K562 (cell line): ENCODE results near the gene RIT2. TPM values are rescaled to one million over a fixed set of nuclear protein-coding genes. Genes with fewer than 3 reads are reported as not detected.
"Not testable (repeated sequence)": the region's sequence is repeated elsewhere in the genome, so short reads cannot be mapped to it uniquely, and the experiment has no call there.

Experiments
- ATAC-seq: fragments of 200-7000 bp; cut with Tn5 transposase; 3 replicates; pipeline ENCODE4 v1.9.1; 2020; ENCODE audit warnings: moderate library complexity
- BruUV-seq: library from RNA; stranded (reverse); fragments of 400-500 nt; replicated peaks from 2 replicates; lab custom pipeline; 2021; lab: Mats Ljungman, UMichigan
- CTCF ChIA-PET: fragments of 300-600 bp; formaldehyde crosslinking; extraction: SDS; loops from one replicate; lab custom pipeline; 2021; ENCODE audit warnings: low intra/inter-chr PET ratio; lab: Yijun Ruan, JAX
- POLR2A ChIA-PET: fragments of 300-600, 350-650 bp; sonication (Branson Sonifier 250); formaldehyde crosslinking; extraction: SDS; loops from one replicate; lab custom pipeline; 2021; ENCODE audit warnings: antibody characterized with exemption, inconsistent platforms; lab: Yijun Ruan, JAX
- DNase-seq, 4 experiments: peaks; one replicate each; pipeline versions ENCODE4 v3.0.0 to v3.0.0-alpha.2; 2011 to 2018; ENCODE audit warnings: low spot score in 3 of 4, mixed read lengths in 3 of 4; ENCODE audit errors: extremely low read depth in 1 of 4
- FAIRE-seq: peaks from 2 replicates; lab custom pipeline; 2011; peaks lifted over from hg19 to GRCh38; lab: Jason Lieb, UNC
- H2AFZ ChIP-seq: 2 replicates; pipeline ENCODE4 v1.6.0; 2011; ENCODE audit warnings: low read depth, low read length, control low read depth, inconsistent platforms
- H3K27ac ChIP-seq: fragments of 200-600 bp; 3 replicates; pipeline ENCODE4 v1.8.0; 2011; ENCODE audit warnings: low read depth, mild to moderate bottlenecking, control low read depth, inconsistent platforms, low read length, moderate library complexity, mixed read lengths; ENCODE audit errors: extremely low read depth
- H3K27me3 ChIP-seq, 2 experiments: fragments of 300-600 bp in 1 of 2; 2 replicates in 1 of 2; 3 replicates in 1 of 2; pipeline versions ENCODE4 v1.6.0 to v1.8.0; 2011; ENCODE audit warnings: inconsistent platforms in 2 of 2, low read length in 2 of 2, mild to moderate bottlenecking in 1 of 2, mixed read lengths in 1 of 2, moderate library complexity in 1 of 2; ENCODE audit not compliant: control insufficient read depth in 2 of 2, insufficient read depth in 2 of 2
- H3K36me3 ChIP-seq: fragments of 300-600 bp; 3 replicates; pipeline ENCODE4 v1.8.0; 2011; ENCODE audit warnings: mild to moderate bottlenecking, low read length, inconsistent platforms; ENCODE audit not compliant: control insufficient read depth, insufficient read depth
- H3K4me1 ChIP-seq, 2 experiments: fragments of 200-600 bp in 1 of 2; replicated peaks in 1 of 2; 2 replicates in 1 of 2; 3 replicates in 1 of 2; pipeline versions ENCODE4 v1.5.1 to v1.8.0; 2011; ENCODE audit warnings: inconsistent platforms in 2 of 2, low read length in 2 of 2, mild to moderate bottlenecking in 1 of 2, mixed read lengths in 1 of 2, moderate library complexity in 1 of 2; ENCODE audit not compliant: control insufficient read depth in 2 of 2, insufficient read depth in 2 of 2
- H3K4me2 ChIP-seq: 2 replicates; pipeline ENCODE4 v1.6.1; 2011; ENCODE audit warnings: low read length, control low read depth, inconsistent platforms, mixed read lengths; ENCODE audit not compliant: insufficient read depth
- H3K4me3 ChIP-seq: fragments of 200-600 bp; sonication (generic), shearing (Covaris generic); 2 replicates; pipeline ENCODE4 v1.5.1; 2016; ENCODE audit warnings: control low read depth, inconsistent platforms
- H3K79me2 ChIP-seq: fragments of 200-600 bp; 3 replicates; pipeline ENCODE4 v1.8.0; 2011; ENCODE audit warnings: low read length, inconsistent platforms; ENCODE audit not compliant: control insufficient read depth, insufficient read depth
- H3K9ac ChIP-seq, 2 experiments: 2 replicates each; pipeline versions ENCODE4 v1.6.0 to v1.6.1; 2011; ENCODE audit warnings: low read depth in 2 of 2, low read length in 2 of 2, control low read depth in 1 of 2, inconsistent platforms in 1 of 2, mild to moderate bottlenecking in 1 of 2, mixed read lengths in 1 of 2; ENCODE audit not compliant: insufficient read depth in 1 of 2
- H3K9me1 ChIP-seq: one replicate; pipeline ENCODE4 v1.6.0; 2011; ENCODE audit warnings: inconsistent platforms, mild to moderate bottlenecking, low read length, moderate library complexity; ENCODE audit not compliant: control insufficient read depth, insufficient read depth
- H3K9me3 ChIP-seq: replicated peaks from 2 replicates; pipeline ENCODE4 v1.5.1; 2011; ENCODE audit warnings: low read depth, low read length, inconsistent platforms; ENCODE audit not compliant: control insufficient read depth, insufficient read depth
- H4K20me1 ChIP-seq: replicated peaks from 2 replicates; pipeline ENCODE4 v1.6.1; 2011; ENCODE audit warnings: low read length, inconsistent platforms, mixed read lengths; ENCODE audit not compliant: control insufficient read depth, insufficient read depth
- FOXJ2 ChIP-seq: fragments of 200-800 bp; sonication (Bioruptor generic); IDR thresholded peaks from 2 replicates; pipeline ENCODE4 v1.6.1; 2016; ENCODE audit warnings: missing genetic modification characterization, missing compliant biosample characterization
- GATA2 ChIP-seq: sonication (generic); formaldehyde crosslinking; IDR thresholded peaks from 2 replicates; pipeline ENCODE4 v1.4.0; 2020; ENCODE audit warnings: mild to moderate bottlenecking, missing genetic modification reagents
- NFIC ChIP-seq: fragments of 450-650 bp; IDR thresholded peaks from 2 replicates; pipeline ENCODE4 v1.6.1; 2017; ENCODE audit warnings: mild to moderate bottlenecking, inconsistent platforms
- TAF15 ChIP-seq: fragments of 200-400 bp; formaldehyde crosslinking; IDR thresholded peaks from 2 replicates; pipeline ENCODE4 v1.6.1; 2017; ENCODE audit warnings: mild to moderate bottlenecking, low read depth, low read length, moderate library complexity
- ZSCAN32 ChIP-seq: fragments of 450-650 bp; formaldehyde crosslinking; IDR thresholded peaks from 2 replicates; pipeline ENCODE4 v1.4.0; 2020; ENCODE audit warnings: mild to moderate bottlenecking, moderate library complexity
- WGBS: fragments of 100-300 bp; shearing (Covaris generic); methylation state at CpG from one replicate; pipeline ENCODE4 v1.1.6; 2016; ENCODE audit warnings: low coverage, mixed read lengths; ENCODE audit not compliant: insufficient coverage; ENCODE audit errors: missing lambda C conversion rate; 5-methylcytosine and 5-hydroxymethylcytosine counted together
- in situ Hi-C: fragments of 300-500 bp; cut with MboI; formaldehyde crosslinking; loops from 4 replicates; pipeline ENCODE4 v1.15.0; 2018; ENCODE audit warnings: inconsistent platforms, mixed read lengths
- intact Hi-C: fragments of 100-400 bp; cut with micrococcal nuclease; formaldehyde crosslinking; loops from 2 replicates; pipeline ENCODE4 v1.14.2; 2022
- polyA plus RNA-seq, 8 experiments: library from polyadenylated mRNA; depleted of rRNA in 4 of 8; stranded (reverse) in 5 of 8; unstranded in 3 of 8; fragments of >200 nt; fragmentation: Nextera tagmentation in 2 of 8; fragmentation: Illumina TruSeq in 1 of 8; extraction: Ambion mirVana in 2 of 8; extraction: Trizol in 1 of 8; gene quantifications; 2 replicates each; pipeline versions ENCODE4 v1.2.1 to v1.2.3, GENCODE V29; 2011 to 2014; ENCODE audit warnings: inconsistent platforms in 1 of 8, missing spikeins in 1 of 8
- total RNA-seq, 7 experiments: library from RNA; depleted of rRNA in 6 of 7; stranded (reverse); fragments of >200 nt in 6 of 7; fragmentation: Illumina TruSeq in 2 of 7; extraction: Trizol in 2 of 7; gene quantifications; 2 replicates each; pipeline versions ENCODE4 v1.2.1 to v1.2.3, GENCODE V29; 2011 to 2021; ENCODE audit warnings: low replicate concordance in 1 of 7

The RIT2 gene
- total and polyA plus RNA-seq, 9 of the 15 experiments (the other 6 are each of a cell fraction or from before 2014, with no cell fraction given) = not detected

- no peak for TF ChIP-seq TAF15
- TF ChIP-seq FOXJ2 (tag) = no peak
- no peak for TF ChIP-seq GATA2 (CRISPR knock-in tag)
Observed at GRCh38 chr18:42801706-42802105, 313.8 kb downstream of the RIT2 start (continued).

- CTCF ChIA-PET = no interaction called here
- H3K9ac ChIP-seq = no peak overlapping the region
- no peaks in the 10 kb centered on the region for H3K79me2 ChIP-seq
- ATAC-seq = no peak
- no peak overlapping the region for H3K4me2 ChIP-seq
- peak; percentile 13; the same call in 1 of the 2 replicates for TF ChIP-seq NFIC
- no peak for TF ChIP-seq ZSCAN32 (CRISPR knock-in tag)
- TF ChIP-seq, all 486 proteins: peak for 1
- BruUV-seq = no TSS peak
- FAIRE-seq (no peak), DNase-seq (no peak)
- Histone ChIP-seq H4K20me1 (no peaks in the 10 kb centered on the region), H3K9me3 (no peaks in the 10 kb centered on the region), H3K4me1 (no peaks in the 10 kb centered on the region), H3K27ac (no peak overlapping the region), H3K36me3 (no peaks in the 10 kb centered on the region), H3K27me3 (no peaks in the 10 kb centered on the region), H2AFZ (no peak overlapping the region), H3K4me3 (no peak overlapping the region), H3K9me1 (no peaks in the 10 kb centered on the region)
- POLR2A ChIA-PET = no interaction called here
- intact Hi-C loops (no loop called here), in situ Hi-C loops (no loop called here)
- 0% methylated on average over 1 of the region's 1 CpG for WGBS
Observed at GRCh38 chr18:42798606-42799170, 316.8 kb downstream of the RIT2 start.

GRCh38 chr18:42795213-42795789 lies 320.2 kb downstream of the RIT2 start:
- DNase-seq, H3K79me2 ChIP-seq, H3K9me3 ChIP-seq, H4K20me1 ChIP-seq, CTCF ChIA-PET, H3K27ac ChIP-seq, H3K9me1 ChIP-seq, H3K4me3 ChIP-seq, in situ Hi-C loops, intact Hi-C loops, FAIRE-seq, BruUV-seq, POLR2A ChIA-PET, H3K4me1 ChIP-seq, H3K4me2 ChIP-seq, ATAC-seq, H3K27me3 ChIP-seq, H3K36me3 ChIP-seq, H2AFZ ChIP-seq, H3K9ac ChIP-seq: not testable (repeated sequence)
- WGBS = 0% methylated on average over 5 of the region's 33 CpGs
